HuH-7.5 (cell line): ENCODE measurements around the gene MXRA7.
"Not testable (repeated sequence)": the region's sequence is repeated elsewhere in the genome, so short reads cannot be mapped to it uniquely, and the experiment has no call there.

Experiments used
- DNase-seq: peaks from one replicate; pipeline ENCODE4 v3.0.0; 2011; ENCODE audit warnings: low spot score

The MXRA7 gene

DNA sequence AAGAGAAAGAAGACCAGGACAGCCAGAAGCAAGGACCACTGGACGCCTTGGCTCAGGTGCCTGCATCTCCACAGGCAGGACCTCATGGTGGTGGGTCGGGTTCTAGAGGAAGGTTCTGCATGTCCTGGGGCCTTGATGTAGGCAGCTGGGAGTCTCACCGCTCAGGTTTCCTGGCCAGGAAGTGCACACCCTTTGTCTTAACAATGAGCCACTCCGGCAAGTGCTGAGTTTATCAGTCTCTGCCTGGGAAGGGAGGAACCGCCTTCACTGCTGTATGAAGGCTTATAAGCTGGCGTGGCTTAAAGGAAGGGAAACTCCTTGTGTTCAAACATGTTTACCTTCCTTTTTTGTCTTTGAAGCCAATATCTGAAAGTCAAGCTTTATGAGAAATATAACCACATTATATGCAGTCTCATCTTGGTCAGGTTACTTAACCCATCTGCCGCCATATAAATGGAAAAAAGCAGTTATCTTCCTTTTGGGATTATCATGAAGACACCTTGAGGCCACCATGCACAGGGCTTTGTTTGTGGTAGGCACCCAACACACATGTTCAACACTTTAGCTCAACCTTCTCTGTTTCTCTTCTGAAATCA, 67.1 kb downstream of the MXRA7 start, which contains the start of gene ST6GALNAC1:
Gene ST6GALNAC1, minus strand, starts transcription at position 205 of the 596 bp plus-strand sequence. Its CDS starts 119 bp downstream, at position 86.
- no peak for DNase-seq

DNA sequence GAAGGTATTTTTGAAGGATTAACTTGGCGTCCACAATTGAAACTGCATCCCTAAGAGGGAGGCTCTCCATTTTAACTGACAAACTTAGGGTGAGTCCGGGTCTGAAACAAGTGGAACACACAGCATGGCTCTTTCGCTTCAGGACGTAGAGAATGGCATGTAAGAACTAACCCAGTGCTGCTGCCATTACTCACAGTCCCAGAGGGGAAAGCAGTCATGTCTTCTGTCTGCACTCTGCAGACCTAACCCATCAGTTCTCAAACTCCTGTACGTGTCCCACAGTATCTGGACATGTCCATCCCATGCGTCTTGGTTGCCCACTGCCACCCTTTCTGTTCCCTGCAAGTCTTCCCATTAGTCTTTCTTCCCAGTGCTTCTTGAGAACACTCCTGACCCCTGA, 67.8 kb downstream of the MXRA7 start:
- DNase-seq, result no peak

DNA sequence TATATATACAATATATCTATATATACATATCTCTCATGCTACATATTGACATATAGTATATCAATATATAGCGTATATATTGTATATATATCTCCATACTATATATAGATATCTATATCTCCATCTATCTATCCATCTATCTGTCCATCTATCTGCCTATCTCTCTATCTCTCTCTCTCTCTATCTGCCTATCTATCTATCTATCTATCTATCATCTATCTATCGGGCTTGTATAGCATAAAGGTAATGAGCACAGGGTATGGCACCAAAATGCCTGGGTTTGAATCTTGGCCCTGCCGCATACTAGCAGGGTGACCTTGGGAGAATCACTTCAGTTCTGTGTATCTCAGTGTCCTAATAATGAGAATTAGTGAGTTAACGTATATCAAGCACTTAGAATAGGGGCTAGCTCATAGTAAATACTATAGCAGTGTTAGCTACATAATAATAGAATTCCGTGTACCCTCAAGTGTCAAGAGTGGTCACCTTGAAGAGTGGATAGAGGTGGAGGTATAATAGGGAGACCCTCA, 68.7 kb downstream of the MXRA7 start:
- no peak for DNase-seq

DNA sequence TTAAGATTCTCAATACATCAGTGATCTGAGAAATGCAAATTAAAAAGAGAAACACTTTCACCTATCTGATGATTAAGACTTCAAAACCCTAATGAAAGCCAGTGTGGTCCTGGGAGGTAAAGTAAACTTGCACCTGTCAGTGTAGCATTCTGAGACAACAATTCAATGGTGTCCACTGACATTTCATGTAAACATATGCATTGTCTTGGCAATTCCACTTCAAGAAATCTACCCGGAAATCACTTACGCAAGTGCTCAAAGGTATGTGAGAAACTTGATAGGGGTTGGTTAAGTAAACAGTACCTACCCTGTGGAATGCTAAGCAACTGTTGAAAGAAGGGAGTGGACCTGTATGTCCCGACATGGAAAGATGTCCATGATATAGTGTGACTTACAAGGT, 69.3 kb downstream of the MXRA7 start:
- DNase-seq, result peak; percentile 52

DNA sequence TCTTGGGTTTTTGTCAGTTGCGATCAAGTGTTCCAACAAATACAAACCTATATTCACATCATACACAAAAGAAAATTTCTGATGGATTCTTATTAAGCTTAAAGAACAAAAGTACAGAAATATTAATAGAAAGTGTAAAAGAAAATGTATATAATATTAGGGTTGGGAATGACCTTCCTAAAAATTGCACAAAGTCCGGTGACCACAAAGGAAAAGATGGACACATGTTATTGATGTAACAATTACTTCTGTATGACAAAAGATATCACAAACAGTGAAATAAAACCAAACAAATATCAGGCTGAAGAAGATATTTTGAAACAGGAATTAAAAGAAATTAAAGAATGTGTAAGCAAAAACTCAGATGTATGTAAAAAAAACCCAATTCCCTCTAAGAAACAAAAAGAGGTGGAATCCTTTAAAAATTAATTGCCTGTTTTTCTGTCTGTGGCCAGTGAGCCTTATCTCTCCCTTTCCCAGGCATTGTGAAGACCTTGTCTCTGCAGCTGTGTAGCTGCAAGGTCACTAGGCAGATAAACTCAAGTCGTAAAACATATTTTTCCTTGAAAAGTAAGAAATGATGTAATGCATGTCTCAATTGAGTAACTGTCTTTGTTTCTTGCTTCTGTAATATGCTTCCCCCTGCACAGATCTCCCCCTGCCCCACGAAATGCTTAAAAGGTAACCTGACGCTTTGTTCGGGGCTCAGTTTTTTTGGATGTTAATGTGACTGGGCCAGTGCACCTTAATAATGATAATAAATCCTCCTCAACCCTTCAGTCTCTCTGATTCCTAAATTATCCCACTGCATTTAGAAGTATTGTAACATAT, 70.0 kb downstream of the MXRA7 start:
- no peak for DNase-seq

DNA sequence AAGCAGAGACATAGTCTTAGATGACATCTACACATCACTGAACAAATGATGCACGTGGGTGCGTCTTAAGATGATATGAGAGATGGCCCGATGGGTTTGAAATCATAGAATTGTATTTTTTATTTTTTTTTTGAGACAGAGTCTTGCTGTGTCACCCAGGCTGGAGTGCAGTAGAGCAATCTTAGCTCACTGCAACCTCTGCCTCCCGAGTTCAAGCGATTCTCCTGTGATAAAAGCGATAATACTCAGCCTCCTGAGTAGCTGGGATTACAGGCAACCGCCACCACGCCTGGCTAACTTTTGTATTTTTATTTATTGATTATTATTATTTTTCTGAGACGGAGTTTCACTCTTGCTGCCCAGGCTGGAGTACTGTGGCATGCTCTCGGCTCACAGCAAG, 72.5 kb downstream of the MXRA7 start:
- no peak for DNase-seq

DNA sequence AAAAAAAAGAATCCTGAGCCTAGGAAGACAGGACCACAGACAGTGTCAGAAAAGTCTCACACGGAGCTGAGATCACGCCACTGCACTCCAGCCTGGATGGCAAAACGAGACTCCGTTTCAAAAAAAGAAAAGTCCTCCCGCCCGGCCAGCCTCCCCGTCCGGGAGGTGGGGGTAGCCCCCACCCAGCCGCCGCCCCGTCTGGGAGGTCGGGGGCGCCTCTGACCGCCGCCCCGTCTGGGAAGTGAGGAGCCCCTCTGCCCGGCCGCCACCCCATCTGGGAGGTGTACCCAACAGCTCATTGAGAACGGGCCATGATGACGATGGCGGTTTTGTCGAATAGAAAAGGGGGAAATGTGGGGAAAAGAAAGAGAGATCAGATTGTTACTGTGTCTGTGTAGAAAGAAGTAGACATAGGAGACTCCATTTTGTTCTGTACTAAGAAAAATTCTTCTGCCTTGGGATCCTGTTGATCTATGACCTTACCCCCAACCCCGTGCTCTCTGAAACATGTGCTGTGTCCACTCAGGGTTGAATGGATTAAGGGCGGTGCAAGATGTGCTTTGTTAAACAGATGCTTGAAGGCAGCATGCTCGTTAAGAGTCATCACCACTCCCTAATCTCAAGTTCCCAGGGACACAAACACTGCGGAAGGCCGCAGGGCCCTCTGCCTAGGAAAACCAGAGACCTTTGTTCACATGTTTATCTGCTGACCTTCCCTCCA, 74.1 kb downstream of the MXRA7 start:
- DNase-seq, result not testable (repeated sequence)

DNA sequence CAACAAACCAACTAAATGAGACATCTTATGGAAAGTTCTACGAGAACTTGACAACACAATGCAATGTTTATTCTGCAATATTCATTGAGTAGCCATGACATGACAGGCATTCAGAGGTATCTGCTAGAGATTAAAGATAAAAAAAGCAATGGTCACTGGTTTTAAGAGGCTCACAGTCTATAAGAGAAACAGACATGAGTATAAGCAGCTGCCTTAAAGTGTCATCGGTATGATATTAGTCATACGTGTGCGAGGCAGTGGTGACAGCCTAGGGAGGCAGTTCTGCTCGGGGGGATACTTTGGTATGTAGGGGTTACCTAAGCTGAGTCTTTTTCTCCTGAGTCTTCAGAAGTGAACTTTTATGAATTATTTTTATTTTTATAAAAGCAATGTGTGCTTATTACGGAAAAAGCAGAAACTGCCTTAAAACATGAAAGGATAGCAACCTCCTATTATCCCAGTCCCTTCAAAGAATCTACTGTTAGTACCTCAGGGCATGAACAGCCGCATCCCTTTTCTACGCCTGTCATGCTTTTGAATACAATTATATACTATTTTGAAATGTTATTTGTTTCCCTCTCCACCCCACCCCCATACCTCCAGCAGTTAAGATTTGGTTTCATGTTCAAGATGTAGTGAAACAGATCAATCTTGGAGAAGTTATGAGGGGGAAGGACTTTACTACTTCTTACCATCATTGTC, 75.0 kb downstream of the MXRA7 start:
- no peak for DNase-seq

DNA sequence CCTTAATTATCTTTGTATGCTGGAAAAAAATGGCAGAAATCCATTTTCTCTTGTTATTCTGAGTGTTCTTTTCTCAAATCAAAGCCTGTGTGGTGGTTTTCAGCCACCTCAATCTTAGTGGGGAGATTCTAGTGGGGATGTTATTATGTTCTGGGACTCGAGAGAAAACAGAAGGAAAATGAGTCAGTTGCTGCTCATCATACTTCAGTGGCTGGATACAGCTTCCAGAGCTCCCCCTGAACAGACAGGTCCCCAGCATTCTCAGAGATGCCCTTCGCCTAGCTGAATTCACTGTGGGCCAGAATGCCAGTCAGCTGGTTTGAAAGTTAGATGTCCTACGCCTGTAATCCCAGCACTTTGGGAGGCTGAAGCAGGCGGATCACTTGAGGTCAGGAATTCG, 75.7 kb downstream of the MXRA7 start:
- DNase-seq, result no peak

DNA sequence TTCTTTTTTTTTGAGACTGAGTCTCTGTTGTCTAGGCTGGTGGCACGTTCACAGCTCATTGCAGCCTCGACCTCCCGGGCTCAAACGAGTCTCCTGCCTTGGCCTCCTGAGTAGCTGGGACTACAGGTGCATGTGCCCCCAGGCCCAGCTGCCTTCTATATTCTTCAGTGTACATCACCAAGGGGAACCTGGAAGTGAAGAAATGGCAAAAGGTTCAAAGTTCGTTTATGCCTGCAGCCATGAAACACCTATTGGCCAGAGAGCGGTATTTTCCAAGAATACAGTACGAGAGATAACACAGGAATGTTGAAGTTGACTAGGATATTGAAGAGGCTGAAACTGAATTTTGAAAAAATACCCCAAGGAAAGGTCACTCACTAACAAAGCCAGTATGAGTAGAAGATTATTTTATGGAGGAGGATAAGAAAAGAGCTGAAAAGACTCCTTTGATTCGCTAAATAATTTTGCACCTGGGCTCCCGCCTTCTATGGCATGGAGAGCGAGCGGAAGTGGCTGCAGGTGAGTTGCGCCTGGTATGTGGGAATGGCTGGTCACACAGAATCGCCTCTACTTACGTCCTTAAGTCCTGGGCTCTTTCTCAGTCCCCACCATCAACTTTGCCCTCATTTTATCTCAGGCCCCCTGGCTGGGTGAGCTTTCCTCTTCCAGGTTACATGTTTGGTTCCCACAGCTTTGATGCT, 77.0 kb downstream of the MXRA7 start:
- peak; percentile 66 for DNase-seq

DNA sequence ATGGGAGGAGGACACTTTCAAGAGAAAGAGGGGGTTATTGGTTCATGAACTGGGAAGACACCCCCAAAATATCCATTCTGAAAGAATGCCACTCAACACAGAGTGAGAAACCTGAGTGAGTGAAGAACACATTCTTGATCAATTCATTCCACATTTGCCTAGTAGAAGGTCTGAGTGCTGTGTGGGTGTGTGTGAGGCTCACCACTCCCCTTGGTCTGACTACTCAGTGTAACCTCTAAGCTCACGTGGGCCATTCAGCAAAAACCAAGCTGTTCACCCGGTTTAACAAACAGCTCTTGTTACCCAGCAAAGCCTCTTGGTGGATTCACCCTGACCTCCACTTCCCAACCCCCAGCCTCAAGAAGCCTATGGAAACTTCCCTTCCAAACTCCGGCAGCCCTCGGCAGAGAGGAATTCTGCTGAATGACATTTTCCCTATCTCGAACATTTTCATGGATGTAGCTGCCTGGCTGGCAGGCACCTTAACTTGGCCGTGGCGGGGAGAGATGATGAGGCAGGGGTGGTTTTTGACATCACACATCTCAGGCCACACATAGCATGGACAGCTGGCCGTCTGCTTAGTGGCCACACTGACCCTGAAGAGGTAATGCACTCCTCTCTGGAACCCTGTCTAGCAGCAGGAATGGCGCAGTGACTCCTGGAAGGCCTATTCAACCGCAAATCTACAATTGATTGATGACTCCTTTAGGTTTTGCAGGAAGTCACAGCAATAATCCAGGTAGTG, 78.8 kb downstream of the MXRA7 start:
- no peak for DNase-seq

DNA sequence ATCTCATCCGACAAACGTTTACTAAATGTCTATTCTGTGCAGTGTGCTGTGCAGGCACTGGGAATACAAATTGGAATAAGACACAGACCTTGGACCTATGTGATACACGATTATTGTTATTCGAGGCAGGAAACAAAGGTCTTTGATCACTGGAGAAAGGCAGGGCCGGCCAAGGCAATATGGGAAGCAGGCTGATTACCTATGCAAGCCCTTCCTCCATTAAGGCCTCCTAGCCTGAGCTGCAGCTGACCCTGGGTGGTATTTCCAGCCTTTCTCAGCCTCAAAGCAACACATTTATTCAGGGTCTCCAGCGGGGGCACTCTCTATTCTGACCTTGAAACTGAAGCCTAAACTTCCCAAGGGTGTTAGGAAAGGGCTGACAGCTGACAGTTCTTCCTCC, 80.6 kb downstream of the MXRA7 start:
- DNase-seq, result no peak
